Spleen (tissue), 7 donors: ENCODE results near the gene OR10P1.

ENCODE experiments used
- POLR2A ChIP-seq, 3 donors: fragments of 450-650 bp; IDR thresholded peaks; one replicate each; pipeline ENCODE4 v1.5.1; 2017; ENCODE audit warnings: antibody characterized with exemption in 3 of 3, mild to moderate bottlenecking in 1 of 3
- POLR2AphosphoS5 ChIP-seq, 3 donors: sonication (generic); formaldehyde crosslinking; IDR thresholded peaks; one replicate each; pipeline ENCODE4 v1.5.1; 2017; ENCODE audit warnings: antibody characterized with exemption in 3 of 3
- TF ChIP-seq, protein P1 (sequence below), 11 experiments: fragments of 200-600 bp in 7 of 11; fragments of 450-650 bp in 4 of 11; sonication (generic) in 4 of 11; IDR thresholded peaks in 8 of 11; conservative IDR thresholded peaks in 3 of 11; 1 replicate in 7 of 11; 2 replicates in 4 of 11; pipeline versions ENCODE4 v1.4.0 to v1.8.0; 2016 to 2021; ENCODE audit warnings: antibody characterized with exemption in 11 of 11, inconsistent platforms in 4 of 11, mild to moderate bottlenecking in 1 of 11
- donor health status: DM: no; HTN: no; CAD: no; lungs with moderate emphysema.
- donor health status: DM: no; HTN: no; CAD: no.
- donor health status: DM: no; HTN: no; CAD: no.

DNA sequence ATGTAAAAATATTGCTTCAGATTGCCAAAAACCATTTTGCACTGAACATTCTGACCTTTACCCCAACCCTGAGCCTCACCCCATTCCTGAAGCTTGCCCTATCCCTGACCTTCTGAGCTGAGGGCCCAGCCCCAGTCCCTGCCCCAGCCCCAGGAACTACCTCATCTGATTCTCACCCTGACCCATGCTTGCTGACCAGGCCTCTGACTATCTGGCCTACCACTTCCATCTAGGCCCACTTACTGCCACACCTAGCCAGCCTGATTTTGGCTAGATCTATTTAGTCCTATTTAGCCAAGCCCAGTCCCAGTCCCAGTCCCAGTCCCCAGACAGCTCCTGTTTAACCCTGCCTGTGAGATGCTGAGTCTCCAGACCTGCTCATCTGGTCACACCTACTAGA lies 33.6 kb downstream of the OR10P1 start:
- TF ChIP-seq, protein P1, sequence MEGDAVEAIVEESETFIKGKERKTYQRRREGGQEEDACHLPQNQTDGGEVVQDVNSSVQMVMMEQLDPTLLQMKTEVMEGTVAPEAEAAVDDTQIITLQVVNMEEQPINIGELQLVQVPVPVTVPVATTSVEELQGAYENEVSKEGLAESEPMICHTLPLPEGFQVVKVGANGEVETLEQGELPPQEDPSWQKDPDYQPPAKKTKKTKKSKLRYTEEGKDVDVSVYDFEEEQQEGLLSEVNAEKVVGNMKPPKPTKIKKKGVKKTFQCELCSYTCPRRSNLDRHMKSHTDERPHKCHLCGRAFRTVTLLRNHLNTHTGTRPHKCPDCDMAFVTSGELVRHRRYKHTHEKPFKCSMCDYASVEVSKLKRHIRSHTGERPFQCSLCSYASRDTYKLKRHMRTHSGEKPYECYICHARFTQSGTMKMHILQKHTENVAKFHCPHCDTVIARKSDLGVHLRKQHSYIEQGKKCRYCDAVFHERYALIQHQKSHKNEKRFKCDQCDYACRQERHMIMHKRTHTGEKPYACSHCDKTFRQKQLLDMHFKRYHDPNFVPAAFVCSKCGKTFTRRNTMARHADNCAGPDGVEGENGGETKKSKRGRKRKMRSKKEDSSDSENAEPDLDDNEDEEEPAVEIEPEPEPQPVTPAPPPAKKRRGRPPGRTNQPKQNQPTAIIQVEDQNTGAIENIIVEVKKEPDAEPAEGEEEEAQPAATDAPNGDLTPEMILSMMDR (IDR thresholded peaks at IDR 0.05 in 8 of 11, conservative IDR thresholded peaks at IDR 0.05 in 3 of 11), result no peak
- TF ChIP-seq POLR2AphosphoS5 (IDR thresholded peaks at IDR 0.05) (no peak), POLR2A (IDR thresholded peaks at IDR 0.05) (no peak)
